Ectodermal cell (in vitro differentiated cells): Measurements from ENCODE around the gene SYT3.

Experiments
- H3K27ac ChIP-seq: 2 replicates; pipeline ENCODE4 v1.7.0; 2013; ENCODE audit warnings: mild to moderate bottlenecking, low read depth, low read length; ENCODE audit not compliant: insufficient read depth, poor library complexity, severe bottlenecking
- H3K27me3 ChIP-seq: 2 replicates; pipeline ENCODE4 v1.7.0; 2013; ENCODE audit warnings: mild to moderate bottlenecking, low read length; ENCODE audit not compliant: insufficient read depth, control insufficient read depth, poor library complexity, severe bottlenecking
- H3K36me3 ChIP-seq: one replicate; pipeline ENCODE4 v1.7.0; 2013; ENCODE audit warnings: low read length; ENCODE audit not compliant: control insufficient read depth, insufficient read depth
- H3K4me1 ChIP-seq: one replicate; pipeline ENCODE4 v1.7.0; 2013; ENCODE audit warnings: low read length; ENCODE audit not compliant: control insufficient read depth, insufficient read depth
- H3K4me3 ChIP-seq: 2 replicates; pipeline ENCODE4 v1.7.0; 2013; ENCODE audit warnings: low read depth, low read length, control low read depth; ENCODE audit not compliant: insufficient read depth
- H3K9me3 ChIP-seq: 2 replicates; pipeline ENCODE4 v1.7.0; 2013; ENCODE audit warnings: mild to moderate bottlenecking, low read length, moderate library complexity; ENCODE audit not compliant: control insufficient read depth
- WGBS, 2 experiments: methylation state at CpG; one replicate each; pipeline ENCODE4 v1.1.7; 2013; ENCODE audit warnings: missing lambda C conversion rate in 2 of 2; 5-methylcytosine and 5-hydroxymethylcytosine counted together

SYT3 gene

GRCh38 chr19:50573741-50574461 is 65.8 kb downstream of the SYT3 start:
- WGBS, 2 experiments = 82 to 89% methylated on average over 13 of the region's 13 CpGs
- H3K4me1 ChIP-seq = no peaks in the 10 kb centered on the region

More at GRCh38 chr19:50573741-50574461, 65.8 kb downstream of the SYT3 start:
- no peaks in the 10 kb centered on the region for H3K9me3 ChIP-seq
- no peaks in the 10 kb centered on the region for H3K27me3 ChIP-seq
- no peak overlapping the region for H3K4me3 ChIP-seq
- H3K27ac ChIP-seq = no peak overlapping the region
- H3K36me3 ChIP-seq = no peaks in the 10 kb centered on the region
